Endodermal cell (in vitro differentiated cells): ENCODE measurements around the gene WDR38. TPM values are rescaled to one million over a fixed set of nuclear protein-coding genes. Genes with fewer than 3 reads are reported as not detected.
A peak's percentile ranks its signal among the peaks of the same experiment; 100 is the strongest.

ENCODE experiments used
- DNase-seq: peaks from one replicate; pipeline ENCODE4 v3.0.0-alpha.2; 2017
- H3K27ac ChIP-seq: 2 replicates; pipeline ENCODE4 v1.5.1; 2013; ENCODE audit warnings: mild to moderate bottlenecking, low read depth, low read length, moderate library complexity
- H3K27me3 ChIP-seq: 2 replicates; pipeline ENCODE4 v1.6.1; 2013; ENCODE audit warnings: mild to moderate bottlenecking, low read length, moderate library complexity; ENCODE audit not compliant: insufficient read depth, control insufficient read depth, poor library complexity, severe bottlenecking
- H3K36me3 ChIP-seq: 2 replicates; pipeline ENCODE4 v1.7.0; 2013; ENCODE audit warnings: mild to moderate bottlenecking, low read length, moderate library complexity; ENCODE audit not compliant: control insufficient read depth, insufficient read depth
- H3K4me1 ChIP-seq: one replicate; pipeline ENCODE4 v1.7.0; 2013; ENCODE audit warnings: low read length; ENCODE audit not compliant: control insufficient read depth, insufficient read depth
- H3K4me3 ChIP-seq: 2 replicates; pipeline ENCODE4 v1.5.1; 2013; ENCODE audit warnings: mild to moderate bottlenecking, low read length, moderate library complexity
- H3K9ac ChIP-seq: 2 replicates; pipeline ENCODE4 v1.6.1; 2013; ENCODE audit warnings: mild to moderate bottlenecking, low read length, moderate library complexity; ENCODE audit not compliant: poor library complexity, severe bottlenecking; ENCODE audit errors: extremely low read depth
- H3K9me3 ChIP-seq: 2 replicates; pipeline ENCODE4 v1.6.1; 2013; ENCODE audit warnings: mild to moderate bottlenecking, low read length, moderate library complexity; ENCODE audit not compliant: control insufficient read depth
- H3K27ac Mint-ChIP-seq: 2 replicates; pipeline ENCODE4 v1.8.0; 2020; ENCODE audit warnings: mixed read lengths
- H3K27me3 Mint-ChIP-seq: 2 replicates; pipeline ENCODE4 v1.8.0; 2021; ENCODE audit warnings: mild to moderate bottlenecking, mixed read lengths; ENCODE audit not compliant: insufficient read depth
- H3K36me3 Mint-ChIP-seq: 2 replicates; pipeline ENCODE4 v1.8.0; 2020; ENCODE audit warnings: low read depth, mixed read lengths
- H3K4me1 Mint-ChIP-seq: 2 replicates; pipeline ENCODE4 v1.8.0; 2020; ENCODE audit warnings: mixed read lengths
- H3K4me3 Mint-ChIP-seq: 2 replicates; pipeline ENCODE4 v1.8.0; 2020; ENCODE audit warnings: mild to moderate bottlenecking, moderate library complexity, mixed read lengths
- H3K9me3 Mint-ChIP-seq: 2 replicates; pipeline ENCODE4 v1.8.0; 2020; ENCODE audit warnings: mild to moderate bottlenecking, mixed read lengths
- WGBS, 2 experiments: methylation state at CpG; one replicate each; pipeline versions ENCODE4 v1.1.5 to v1.1.7; 2013; ENCODE audit warnings: missing lambda C conversion rate in 2 of 2, mixed read lengths in 1 of 2; ENCODE audit not compliant: insufficient coverage in 1 of 2, insufficient read length in 1 of 2; 5-methylcytosine and 5-hydroxymethylcytosine counted together
- total RNA-seq, 2 donors: library from RNA; stranded (reverse); fragmentation: NEBNext Ultra II Directional in 1 of 2; extraction: Animal tissue kit (Norgen Biotek cat#: 25700) in 1 of 2; gene quantifications; 2 replicates in 1 of 2; 3 replicates in 1 of 2; pipeline ENCODE4 v1.2.1, GENCODE V29; 2021
- TF ChIP-seq, protein P1 (sequence below): fragments of 200-600 bp; sonication (generic); conservative IDR thresholded peaks from 2 replicates; pipeline ENCODE4 v1.5.0; 2021; ENCODE audit warnings: antibody characterized with exemption, mild to moderate bottlenecking

Gene WDR38
- total RNA-seq, 2 donors from 2014 or later: not detected

DNA sequence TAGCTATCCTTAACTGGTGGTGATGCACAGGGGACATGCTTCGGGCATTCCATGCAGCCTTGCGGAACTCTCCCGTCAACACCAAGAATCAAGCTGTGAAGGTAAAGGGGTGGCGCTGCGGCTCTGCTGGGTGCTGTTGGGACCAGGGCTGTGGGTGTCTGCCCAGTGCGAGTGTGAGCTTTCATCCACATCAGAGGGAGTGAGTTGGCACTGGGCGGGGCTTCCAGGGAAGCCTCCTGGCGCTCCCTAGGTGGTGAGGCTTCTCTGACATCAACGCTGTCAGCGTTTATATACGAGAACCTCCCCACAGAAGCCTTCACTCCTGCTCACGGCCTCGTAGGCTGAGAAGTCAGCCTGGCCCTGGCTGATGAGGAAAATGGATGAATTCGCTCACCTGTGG is 20.4 kb downstream of the WDR38 start:
- Mint-ChIP-seq H3K27me3 (no peaks in the 10 kb centered on the region), H3K4me3 (no peak overlapping the region), H3K36me3 (peaks cover 60% of the 10 kb centered on the region), H3K4me1 (peaks cover 18% of the 10 kb centered on the region), H3K27ac (peak overlapping the region; percentile 70), H3K9me3 (no peaks in the 10 kb centered on the region)
- Histone ChIP-seq H3K9ac (no peak overlapping the region), H3K36me3 (peaks cover 68% of the 10 kb centered on the region), H3K4me3 (no peak overlapping the region), H3K27me3 (no peaks in the 10 kb centered on the region), H3K4me1 (peaks cover 8% of the 10 kb centered on the region), H3K27ac (no peak overlapping the region), H3K9me3 (no peaks in the 10 kb centered on the region)
- WGBS, 2 experiments: 93 to 95% methylated on average over 14 of the region's 14 CpGs
- no peak for DNase-seq
- TF ChIP-seq, protein P1, sequence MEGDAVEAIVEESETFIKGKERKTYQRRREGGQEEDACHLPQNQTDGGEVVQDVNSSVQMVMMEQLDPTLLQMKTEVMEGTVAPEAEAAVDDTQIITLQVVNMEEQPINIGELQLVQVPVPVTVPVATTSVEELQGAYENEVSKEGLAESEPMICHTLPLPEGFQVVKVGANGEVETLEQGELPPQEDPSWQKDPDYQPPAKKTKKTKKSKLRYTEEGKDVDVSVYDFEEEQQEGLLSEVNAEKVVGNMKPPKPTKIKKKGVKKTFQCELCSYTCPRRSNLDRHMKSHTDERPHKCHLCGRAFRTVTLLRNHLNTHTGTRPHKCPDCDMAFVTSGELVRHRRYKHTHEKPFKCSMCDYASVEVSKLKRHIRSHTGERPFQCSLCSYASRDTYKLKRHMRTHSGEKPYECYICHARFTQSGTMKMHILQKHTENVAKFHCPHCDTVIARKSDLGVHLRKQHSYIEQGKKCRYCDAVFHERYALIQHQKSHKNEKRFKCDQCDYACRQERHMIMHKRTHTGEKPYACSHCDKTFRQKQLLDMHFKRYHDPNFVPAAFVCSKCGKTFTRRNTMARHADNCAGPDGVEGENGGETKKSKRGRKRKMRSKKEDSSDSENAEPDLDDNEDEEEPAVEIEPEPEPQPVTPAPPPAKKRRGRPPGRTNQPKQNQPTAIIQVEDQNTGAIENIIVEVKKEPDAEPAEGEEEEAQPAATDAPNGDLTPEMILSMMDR: no peak

DNA sequence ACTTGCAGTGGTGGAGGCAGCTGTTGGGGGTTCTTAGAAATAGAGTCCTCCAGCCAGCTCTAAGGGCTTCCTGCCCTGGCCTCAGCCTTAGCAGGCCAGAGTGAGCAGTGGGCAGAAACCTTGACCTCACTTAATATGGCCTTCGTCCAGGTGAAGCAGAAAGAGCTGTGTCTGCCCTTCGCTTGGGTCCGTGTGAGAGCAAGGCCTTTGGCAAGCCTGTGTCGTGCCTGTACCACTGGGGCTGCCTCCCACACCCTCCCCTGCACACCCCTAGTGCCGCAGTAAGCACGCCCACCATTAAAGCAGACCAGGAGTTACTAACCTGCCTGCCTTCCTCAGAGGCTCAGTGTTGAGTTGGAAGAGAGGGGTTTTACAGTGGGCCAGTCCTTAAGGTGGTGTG is 22.2 kb downstream of the WDR38 start:
- Mint-ChIP-seq H3K4me1 (peaks cover 15% of the 10 kb centered on the region), H3K4me3 (no peak overlapping the region)
- 86 to 97% methylated on average over 2 to 6 of the region's 6 CpGs for WGBS, 2 experiments

DNA sequence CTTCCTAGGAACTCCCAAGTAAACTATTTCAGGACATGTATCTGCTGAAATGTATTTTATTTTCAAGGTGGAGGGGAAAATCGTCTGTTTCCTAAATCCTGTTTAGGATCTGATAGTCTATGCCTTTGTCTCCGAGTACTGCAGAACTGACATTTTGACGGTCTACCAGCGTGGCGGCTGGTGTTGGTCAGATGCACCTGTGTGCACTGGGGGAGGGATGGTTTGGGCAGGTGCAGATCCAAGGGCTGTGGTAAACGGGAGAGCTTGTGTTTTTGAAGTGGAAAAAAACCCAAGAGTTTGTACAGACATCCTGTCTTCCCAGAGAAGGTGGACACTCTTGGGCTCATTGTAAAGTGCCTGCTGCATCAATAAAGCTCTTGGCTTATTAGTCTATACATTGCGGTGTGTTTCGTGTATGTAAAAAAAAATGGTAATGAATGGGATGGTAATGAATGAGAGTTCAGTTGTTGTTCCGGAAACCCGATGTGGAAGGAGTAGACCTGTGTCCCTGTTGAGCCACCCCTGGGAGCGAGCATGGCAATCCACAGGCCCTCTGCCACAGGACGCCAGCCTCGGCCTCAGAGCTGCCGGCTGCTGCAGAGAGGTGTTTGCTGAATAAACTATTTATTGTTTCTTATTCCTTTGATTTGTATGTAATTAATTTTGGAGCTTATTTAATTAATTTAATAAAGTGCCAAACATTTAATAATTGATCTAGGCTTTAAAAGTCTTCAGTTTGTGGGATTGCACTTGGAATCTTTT is 23.9 kb downstream of the WDR38 start:
- Mint-ChIP-seq H3K27ac (no peak overlapping the region), H3K4me3 (no peak overlapping the region), H3K9me3 (no peaks in the 10 kb centered on the region), H3K36me3 (peaks cover 58% of the 10 kb centered on the region), H3K4me1 (peaks cover 7% of the 10 kb centered on the region), H3K27me3 (no peaks in the 10 kb centered on the region)
- Histone ChIP-seq H3K9ac (no peak overlapping the region), H3K4me3 (no peak overlapping the region), H3K4me1 (no peaks in the 10 kb centered on the region), H3K27me3 (no peaks in the 10 kb centered on the region), H3K36me3 (peaks cover 66% of the 10 kb centered on the region), H3K27ac (no peak overlapping the region), H3K9me3 (no peaks in the 10 kb centered on the region)
- TF ChIP-seq, protein P1: no peak
- 93 to 94% methylated on average over 8 to 14 of the region's 14 CpGs for WGBS, 2 experiments
- no peak for DNase-seq

More for the DNA sequence above, 22.2 kb downstream of the WDR38 start:
- Mint-ChIP-seq H3K27ac (peak overlapping the region; percentile 39), H3K36me3 (peaks cover 68% of the 10 kb centered on the region), H3K9me3 (no peaks in the 10 kb centered on the region), H3K27me3 (no peaks in the 10 kb centered on the region)
- DNase-seq: no peak
- H3K9me3 ChIP-seq: no peaks in the 10 kb centered on the region
- H3K27me3 ChIP-seq: no peaks in the 10 kb centered on the region
- no peak overlapping the region for H3K27ac ChIP-seq
- H3K9ac ChIP-seq: no peak overlapping the region
- peaks cover 6% of the 10 kb centered on the region for H3K4me1 ChIP-seq
- H3K4me3 ChIP-seq: no peak overlapping the region
- peaks cover 77% of the 10 kb centered on the region for H3K36me3 ChIP-seq
- TF ChIP-seq, protein P1: no peak
